DMS53 treated with DMSO at 0.1 percent for 48 hours (cell line): ENCODE data around the gene FOXN3.

Experiments used
- DNase-seq: peaks from one replicate; lab custom pipeline; 2025; ENCODE audit not compliant: unreplicated experiment; lab: John Stamatoyannopoulos, UW

The FOXN3 gene

DNA sequence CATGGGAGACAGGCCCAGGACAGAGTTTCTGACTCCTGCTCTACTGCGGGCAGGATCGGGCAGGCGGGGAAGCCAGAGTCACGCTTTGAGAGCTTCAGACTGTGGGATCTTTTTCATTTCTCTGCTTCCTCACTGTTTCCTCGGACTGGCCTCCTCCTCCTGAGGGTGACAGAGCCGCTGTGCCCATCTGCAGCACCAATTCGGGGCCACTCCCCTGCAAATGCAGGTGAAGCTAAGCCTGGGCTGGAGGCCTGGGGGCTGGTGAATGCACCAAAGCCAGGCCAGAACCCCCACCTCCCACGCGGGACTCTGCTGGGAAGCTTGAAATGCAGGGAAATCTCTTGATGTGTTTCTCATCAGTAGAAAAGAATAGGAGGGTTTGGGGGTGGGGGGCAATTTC, 77.5 kb downstream of the FOXN3 start:
- DNase-seq = no peak

DNA sequence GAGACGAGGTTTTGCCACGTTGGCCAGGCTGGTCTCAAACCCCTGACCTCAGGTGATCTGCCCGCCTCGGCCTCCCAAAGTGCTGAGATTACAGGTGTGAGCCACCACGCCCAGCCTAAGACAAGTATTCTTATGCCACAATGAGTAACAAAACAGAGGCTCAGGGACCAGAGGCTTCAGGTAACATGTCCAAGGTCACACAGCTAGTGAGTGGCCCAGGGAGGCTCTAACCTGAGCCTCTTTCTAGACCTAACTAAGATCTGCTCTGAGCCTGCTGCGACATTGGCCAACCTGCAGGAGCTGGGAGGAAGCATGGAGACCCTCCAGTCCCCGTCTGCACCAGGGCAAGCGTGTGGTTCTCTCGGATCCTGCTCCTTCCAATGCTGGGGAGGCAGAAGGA, 77.9 kb downstream of the FOXN3 start:
- no peak for DNase-seq

DNA sequence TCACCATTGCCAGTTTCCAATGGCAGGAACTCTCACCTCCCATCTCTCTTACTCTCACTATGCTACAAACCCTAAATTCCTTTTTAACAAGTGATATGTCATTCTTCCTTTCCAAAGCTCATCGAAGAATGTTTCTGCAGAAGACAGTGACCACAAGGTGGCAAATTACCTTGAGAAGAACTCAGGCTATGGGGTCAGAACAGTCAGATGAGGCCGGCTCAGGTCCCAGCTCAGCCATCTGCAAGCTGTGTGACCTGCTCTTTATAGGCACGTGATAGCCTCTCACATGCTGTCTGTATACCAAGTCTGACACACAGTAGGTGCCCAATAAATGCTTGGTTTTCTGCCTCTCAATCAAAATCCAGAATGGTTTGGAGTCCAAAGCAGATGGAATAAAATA, 80.7 kb downstream of the FOXN3 start:
- DNase-seq = no peak

DNA sequence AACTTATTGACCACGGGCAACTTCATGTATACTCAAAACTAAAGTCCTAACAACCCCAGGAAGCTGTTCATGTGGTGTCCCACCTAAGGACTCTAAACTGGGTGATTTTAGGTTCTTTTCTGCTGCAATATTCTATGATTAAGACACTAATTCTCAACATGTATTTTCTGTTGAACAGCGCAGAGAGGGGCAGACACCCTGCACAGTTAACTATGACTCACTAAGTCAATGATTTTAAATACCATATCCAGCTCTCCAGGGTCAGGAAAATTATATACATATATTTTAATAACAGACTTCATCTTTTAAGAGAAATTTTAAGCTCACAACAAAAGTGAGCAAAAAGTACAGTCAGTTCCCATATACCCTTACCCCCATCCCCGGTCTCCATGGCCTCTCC, 85.0 kb downstream of the FOXN3 start:
- no peak for DNase-seq

DNA sequence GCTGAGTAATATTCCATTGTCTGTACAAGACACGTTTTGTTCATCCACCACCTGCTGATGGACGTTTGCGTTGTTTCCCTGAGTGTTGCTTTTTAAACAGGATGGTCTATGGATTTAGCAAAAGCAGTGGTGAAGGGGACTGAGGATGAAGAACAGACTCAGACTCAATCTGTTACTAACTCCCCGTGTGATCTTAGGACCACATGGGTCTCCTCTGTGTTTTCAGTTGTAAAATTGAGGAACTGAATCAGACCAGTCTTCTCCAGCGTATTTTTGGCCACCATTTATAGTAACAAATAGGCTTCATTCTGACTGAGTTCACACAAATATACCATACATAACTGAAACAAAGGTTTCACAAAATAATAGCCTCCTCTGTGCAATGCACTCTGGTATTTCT, 85.6 kb downstream of the FOXN3 start:
- no peak for DNase-seq

DNA sequence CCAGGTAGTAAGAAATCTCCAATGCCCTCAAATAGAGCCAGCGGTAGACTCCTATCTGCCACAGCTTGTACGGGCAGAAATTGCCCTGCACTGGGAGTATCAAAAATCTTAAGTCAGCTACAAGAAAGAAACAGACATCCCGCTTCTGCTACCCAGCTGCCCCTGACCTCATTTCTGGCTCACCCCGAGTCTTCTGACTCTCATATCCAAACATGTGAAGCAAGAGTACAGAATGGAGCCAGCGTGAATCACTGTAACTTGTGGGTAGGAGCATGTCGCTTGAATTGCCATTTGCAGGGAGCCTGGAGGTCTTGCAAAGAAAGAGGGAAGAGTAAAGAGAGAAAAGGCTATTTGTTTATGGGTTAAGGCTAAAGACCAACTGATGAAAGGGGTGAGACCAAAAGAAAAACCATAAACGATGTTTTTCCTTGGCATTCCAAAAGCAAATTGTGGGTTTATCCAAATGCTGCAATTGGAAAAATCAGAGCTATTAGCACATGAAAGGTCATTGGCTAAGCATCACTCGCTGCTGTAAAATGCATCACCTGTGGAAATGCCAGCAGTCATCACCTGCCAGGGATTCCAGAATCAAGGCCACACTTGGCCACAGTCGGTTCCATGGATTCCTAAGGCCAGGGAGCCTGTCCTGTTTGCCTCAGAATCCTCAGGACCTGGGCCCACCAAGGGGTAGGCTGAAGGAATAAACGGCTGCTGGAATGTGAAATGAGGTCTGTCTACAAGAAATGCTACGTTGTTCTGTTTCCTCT, 86.6 kb downstream of the FOXN3 start:
- DNase-seq = no peak

DNA sequence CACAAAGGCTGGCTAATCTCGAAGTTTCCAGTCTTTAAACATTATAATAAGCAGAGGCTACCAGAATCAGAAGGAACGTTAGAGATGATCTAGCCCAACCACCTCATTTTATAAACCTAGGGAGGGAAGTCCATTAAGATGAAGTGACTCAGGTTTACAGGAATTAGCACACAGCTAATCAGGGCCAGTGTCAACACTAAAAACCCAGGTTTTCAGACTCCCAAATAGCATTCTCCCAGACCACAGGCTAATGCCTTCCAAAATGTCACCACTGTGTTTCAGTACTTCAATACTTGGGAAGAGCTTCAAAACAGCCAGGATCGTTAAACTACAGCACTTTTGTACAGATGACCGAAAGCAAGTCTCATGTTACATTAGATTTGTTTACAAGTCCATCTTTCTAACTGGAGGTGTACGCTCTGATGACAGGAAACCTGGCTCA, 89.2 kb downstream of the FOXN3 start:
- DNase-seq = no peak

DNA sequence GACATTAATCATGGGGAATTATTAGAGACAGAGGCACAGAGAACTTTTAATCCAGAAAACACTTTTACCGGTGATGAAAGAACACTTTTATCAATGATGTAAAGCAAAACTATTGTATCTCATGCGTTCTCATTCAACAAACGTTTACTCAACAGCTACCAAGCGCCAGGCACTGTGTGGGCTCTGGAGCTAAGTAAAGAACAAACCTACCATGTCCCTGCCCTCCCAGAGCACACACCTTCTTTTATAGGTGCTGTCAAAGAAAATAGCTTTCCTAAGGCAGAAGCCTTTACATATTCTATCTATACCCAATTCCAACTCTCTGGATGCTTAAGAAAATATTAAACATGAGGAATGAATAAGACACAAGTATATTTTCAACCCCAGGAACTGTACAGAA, 91.1 kb downstream of the FOXN3 start:
- DNase-seq = no peak

DNA sequence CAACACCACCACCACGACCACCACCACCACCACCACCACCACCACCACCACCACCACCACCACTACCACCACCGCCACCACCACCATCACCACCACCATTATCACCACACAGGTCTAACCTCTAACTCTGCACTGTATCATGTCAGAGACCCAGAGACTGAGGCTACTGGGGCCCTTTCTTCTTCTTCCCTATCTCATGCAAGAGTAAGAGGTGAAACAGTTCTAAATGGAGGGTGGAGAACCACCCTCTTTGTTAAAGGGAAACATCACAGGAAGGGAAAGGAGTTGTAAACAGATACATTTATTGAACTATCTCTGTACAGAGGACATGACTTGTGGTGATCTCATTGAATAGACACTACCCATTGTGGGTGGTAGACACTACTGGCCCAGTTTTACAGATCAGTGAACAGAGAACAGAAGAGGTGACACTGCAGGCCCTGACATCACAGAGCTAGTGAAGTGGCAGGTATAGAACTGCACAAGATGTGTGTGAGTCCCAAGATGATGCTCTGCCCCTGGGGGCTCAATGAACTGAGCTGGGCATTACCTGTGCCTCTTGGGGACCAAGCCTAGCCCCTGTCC, 91.6 kb downstream of the FOXN3 start:
- no peak for DNase-seq

DNA sequence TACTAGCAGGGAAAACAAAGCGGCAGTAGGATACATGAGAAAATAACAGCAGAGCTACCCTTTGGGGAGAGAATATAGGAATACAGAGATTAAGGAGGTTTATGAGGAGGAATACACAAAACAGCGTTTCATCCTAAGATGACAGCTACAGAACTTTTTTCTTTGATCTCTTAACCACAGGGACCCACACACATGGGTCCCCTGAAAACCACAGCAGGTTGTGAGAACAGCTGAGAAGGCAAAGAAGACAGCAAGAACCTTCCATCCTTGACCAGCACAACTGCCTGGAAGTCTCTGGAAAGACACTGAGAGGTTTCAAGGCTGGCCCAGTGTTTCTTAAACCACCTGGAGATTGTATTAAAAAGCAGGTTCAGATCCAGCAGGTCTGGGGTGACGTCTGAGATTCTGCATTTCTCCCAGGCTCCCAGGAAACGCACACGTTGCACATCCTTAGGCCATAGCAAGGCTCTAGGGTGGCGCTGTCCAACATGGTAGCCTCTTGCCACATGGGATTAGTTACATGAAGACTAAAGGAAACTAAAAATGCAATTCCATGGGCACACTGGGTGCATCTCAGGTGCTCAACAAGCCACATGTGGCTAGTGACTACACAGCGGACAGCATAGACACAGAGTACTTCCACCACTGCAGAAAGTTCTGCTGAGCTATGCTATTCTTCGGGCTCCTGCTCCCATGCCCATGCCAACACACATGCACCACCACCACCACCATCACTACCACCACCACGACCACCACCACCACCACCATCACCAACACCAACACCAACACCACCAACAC, 92.3 kb downstream of the FOXN3 start:
- DNase-seq = no peak

DNA sequence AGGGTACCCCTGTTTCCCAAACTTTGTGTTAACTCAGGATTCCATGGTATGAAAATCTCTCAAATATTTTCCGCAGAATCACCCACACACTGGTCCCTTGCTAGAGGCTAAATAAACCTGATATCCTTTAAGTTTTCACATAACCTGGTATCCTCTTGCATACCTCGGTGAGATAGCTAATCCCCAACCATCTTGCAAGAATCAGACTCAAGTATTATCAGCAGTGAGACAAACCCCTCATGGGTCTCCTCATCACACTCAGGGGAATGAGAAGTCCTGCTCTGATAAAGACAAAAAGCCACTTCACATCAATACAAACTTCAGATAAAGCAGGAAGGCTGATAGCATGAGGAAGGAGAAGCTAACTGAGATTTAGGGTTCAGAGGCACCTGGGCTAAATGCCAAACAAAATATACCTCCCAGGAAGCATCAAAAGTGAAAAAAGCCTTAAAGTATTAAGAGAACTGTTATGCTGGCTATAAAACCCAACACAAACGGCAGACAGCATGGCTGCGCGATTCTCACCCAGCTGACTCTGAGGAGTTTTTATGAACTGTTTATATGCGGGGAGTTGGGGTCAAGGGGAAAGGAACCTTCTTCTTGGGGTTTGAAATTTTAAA, 96.5 kb downstream of the FOXN3 start:
- no peak for DNase-seq

DNA sequence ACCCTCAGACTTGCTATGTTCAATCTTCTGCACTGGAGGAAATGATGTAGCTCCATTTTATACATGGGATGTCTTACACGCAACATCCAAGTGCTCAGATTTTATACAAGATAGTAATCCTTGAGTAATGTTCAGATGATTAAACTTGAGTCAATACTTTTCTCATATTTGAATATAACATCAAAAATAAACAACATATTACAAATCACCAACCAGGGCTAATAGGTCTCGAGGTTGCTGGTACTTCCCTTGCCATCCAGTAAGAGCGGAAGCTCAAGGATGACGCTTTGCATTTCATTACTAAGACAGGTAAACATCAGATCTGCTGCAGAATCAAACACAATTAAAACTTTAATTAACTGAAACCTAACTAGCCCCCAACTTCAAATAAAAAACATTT, 97.3 kb downstream of the FOXN3 start:
- no peak for DNase-seq

DNA sequence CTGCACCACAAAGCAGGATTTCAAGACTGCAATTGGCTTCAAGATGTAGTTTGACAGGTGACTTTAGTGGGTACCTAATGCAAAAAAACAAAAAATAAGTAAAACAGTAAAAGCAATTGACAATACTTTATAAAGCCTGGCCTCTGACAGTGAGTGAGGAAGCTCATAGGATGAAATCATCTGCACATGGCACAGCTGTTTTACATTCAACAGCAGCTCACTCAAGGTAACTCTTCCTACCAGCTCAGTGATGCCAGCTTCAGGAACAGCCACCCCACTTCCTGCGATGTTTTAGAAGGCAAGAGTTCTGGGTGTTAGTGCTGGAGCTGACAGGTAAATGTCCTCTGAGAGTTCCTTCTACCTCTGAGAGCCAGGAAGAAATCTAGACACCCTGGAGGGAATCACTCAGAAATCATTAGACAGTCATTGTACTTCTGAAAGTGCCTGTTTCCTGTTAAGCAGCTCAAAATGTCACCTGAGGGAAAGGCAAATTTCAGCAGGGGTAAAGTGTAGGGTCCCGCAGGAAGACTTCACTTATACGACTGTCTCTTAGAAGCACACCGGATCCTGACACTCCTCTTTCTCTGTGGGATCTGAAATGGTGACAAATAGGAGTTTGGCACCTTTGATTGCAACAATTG, 99.9 kb downstream of the FOXN3 start:
- DNase-seq = no peak

DNA sequence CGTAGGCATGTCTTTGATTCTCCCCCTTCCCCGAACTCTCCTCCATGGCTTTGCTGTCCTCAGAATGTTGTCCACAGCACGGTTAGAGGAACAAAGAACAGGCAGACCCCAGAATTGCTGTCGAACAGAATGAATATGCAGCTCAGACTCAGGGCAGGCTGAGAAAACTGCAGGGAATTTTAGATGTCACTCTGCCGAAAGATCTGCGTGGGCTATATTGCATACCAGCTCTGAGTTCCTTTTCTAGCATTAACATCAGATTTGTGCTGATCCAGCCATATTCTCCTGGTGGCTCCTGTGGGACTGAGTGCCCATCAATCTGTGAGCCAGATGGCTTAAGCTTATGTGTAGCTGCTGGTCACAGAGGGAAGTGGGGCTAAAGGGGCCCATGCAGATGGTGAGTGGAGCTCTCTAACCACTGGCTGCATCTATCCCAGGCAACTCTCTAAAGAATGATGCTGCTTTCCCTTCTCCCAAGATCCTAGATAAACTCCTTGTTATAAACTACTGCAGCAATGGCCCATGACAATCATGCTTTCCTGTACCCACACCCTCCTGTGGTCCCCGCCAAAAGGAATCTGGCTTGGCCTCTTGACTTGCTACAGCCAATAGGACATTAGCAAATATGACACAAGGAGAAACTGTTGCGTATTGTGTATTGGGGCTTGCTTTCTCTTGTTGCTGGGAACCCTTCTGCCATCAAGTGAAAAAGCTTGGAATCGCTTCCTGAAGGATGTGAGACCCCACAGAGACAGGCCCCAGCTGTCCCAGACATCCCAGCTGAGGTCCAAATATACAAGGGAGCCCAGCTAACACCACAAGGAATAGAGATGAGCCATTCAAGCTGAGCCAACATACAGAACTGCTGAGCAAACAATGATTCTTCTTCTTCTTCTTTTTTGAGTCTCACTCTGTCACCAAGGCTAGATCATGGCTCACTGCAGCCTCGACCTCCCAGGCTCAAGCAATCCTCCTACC, 101.3 kb downstream of the FOXN3 start:
- no peak for DNase-seq

DNA sequence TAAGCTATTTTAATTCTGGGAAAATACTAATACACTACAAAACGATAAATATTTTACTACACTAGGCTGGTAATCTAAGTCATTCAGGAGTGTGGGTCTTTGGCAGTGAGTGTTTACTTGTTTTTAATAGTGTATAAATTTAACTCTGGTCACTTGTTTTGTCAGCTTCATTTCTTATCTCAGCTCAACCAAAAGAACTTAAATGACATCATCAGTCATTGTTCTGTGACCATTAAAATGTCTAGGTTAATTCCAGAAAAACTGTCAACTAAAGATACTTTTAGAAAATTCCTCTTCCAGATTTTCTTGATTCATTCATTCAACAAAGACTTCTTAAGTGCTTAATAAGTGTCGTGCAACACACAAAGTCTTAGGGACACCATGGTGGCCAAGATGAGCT, 102.8 kb downstream of the FOXN3 start:
- DNase-seq = no peak

DNA sequence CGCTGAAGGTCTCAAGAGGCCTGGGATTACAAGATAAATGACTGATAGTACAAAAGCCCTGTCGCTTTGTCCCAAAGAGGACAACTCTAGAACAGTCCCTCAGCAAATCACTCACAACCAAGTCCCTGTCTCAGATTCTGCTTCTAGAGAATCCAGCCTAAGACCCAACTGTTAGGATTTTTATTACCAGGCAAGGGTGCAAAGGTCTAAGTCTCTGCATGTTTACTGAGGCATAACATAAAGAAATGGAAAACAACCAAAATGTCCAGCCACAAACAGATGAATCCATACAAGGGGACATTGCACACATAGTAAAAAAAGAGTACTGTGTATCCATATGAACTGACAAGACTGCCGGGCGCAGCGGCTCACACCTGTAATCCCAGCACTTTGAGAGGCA, 104.1 kb downstream of the FOXN3 start:
- DNase-seq = no peak

DNA sequence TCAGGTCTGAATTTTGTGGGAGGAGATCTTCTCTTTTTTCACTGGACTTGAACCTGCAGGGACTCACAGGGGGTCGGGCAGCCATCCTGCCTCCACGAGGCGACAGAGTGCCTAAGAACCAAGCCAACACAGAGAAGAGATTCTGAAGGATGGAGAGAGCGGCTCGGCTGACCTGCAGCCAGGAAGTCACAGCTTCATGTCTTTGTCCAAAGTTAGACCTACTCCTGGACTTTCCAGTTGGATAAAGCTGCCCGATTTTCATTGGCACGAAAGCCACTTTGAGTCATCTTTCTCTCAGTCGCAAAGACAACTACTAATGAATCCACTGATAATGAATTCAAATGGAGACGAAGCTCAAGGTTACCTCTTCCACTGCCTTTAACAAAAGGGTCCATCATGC, 106.8 kb downstream of the FOXN3 start:
- no peak for DNase-seq

DNA sequence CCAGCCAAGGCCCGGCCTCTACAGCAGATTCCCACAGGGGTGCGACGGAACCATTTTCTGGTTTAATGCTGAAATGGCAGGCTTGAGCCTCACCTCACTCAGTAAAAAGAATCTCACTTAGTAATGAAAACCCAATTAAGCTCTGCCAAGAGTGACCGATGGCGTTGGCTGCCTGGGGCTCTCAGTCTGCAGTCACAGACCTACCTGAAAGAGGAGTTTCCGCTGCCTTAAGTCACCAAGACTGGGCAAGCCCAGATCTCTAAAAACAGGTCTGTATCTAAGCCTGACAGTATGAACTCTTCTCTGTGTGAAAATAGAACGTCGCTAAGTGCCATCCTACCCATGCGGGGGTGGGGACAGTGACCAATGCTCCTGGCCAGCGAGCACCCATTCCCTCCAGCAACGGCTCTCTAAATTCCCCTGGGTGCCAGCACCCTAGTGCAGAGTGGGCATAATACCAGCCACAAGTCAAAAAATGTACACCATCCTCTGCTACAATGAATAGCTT, 107.3 kb downstream of the FOXN3 start:
- DNase-seq = no peak

DNA sequence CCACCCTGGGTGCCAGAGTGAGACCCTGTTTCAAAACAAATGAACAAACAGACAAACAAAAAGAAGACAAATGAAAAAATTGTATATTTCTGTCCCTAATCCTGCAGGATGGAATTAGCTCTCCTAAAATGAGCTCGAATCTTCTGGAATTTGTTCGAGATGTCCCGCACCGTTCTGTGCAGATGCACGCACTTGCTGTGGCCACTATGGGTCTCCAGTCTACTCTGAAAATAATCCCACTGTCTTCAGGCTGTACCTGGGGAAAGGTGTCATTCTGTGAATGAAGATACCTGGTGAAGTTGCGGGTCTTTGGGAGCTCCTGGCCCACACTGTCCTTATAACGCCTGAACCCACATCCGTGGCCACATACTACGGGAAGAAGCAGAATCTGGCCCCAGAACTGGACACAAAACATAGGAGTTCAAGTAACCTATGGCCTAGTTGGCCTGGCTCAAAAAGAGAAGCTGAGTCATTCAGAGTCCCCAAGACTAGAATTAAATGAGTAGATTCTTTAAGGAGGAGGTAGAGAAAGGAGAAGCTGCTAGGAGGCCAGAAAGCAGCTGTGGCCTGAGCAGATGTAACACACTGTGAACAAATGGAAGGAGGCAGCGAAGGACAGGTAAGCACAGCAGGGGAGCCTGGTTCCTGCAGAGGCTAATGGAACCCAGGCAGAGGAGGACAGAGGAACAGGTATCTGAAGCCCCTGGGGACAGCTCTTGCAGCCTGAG, 108.6 kb downstream of the FOXN3 start:
- DNase-seq = no peak
